KMS-11 (cell line): ENCODE results near the gene LSM14B.

Source experiments
- H2AFZ ChIP-seq: fragments of 200-600 bp; sonication (generic); 2 replicates; pipeline ENCODE4 v1.6.1; 2016; ENCODE audit warnings: antibody characterized with exemption, mixed run types, low read depth
- H3K27ac ChIP-seq: fragments of 200-600 bp; sonication (generic); 2 replicates; pipeline ENCODE4 v1.6.1; 2016; ENCODE audit warnings: mild to moderate bottlenecking, mixed run types
- H3K27me3 ChIP-seq: fragments of 200-600 bp; sonication (generic); 2 replicates; pipeline ENCODE4 v1.6.1; 2017; ENCODE audit warnings: mild to moderate bottlenecking, low read depth, mixed run types, moderate library complexity; ENCODE audit not compliant: insufficient read depth
- H3K36me3 ChIP-seq: fragments of 200-600 bp; sonication (generic); 2 replicates; pipeline ENCODE4 v1.6.1; 2017; ENCODE audit warnings: mild to moderate bottlenecking, mixed run types; ENCODE audit not compliant: insufficient read depth
- H3K4me1 ChIP-seq: fragments of 200-600 bp; sonication (generic); 2 replicates; pipeline ENCODE4 v1.6.1; 2016; ENCODE audit warnings: mild to moderate bottlenecking, low read depth, mixed run types; ENCODE audit not compliant: poor library complexity, severe bottlenecking
- H3K4me2 ChIP-seq: fragments of 200-600 bp; sonication (generic); 2 replicates; pipeline ENCODE4 v1.7.0; 2016; ENCODE audit warnings: mild to moderate bottlenecking, mixed run types
- H3K4me3 ChIP-seq: fragments of 200-600 bp; sonication (generic); IDR thresholded peaks from 2 replicates; pipeline ENCODE4 v1.6.1; 2017; ENCODE audit warnings: low read depth, low read length, mixed read lengths; ENCODE audit not compliant: insufficient read depth
- H3K79me2 ChIP-seq: fragments of 200-600 bp; sonication (generic); 2 replicates; pipeline ENCODE4 v1.6.1; 2016; ENCODE audit warnings: low read depth, mixed run types; ENCODE audit not compliant: insufficient read depth
- H3K9ac ChIP-seq: fragments of 200-600 bp; sonication (generic); 2 replicates; pipeline ENCODE4 v1.6.1; 2016; ENCODE audit warnings: mild to moderate bottlenecking, mixed run types
- H4K20me1 ChIP-seq: fragments of 200-600 bp; sonication (generic); 2 replicates; pipeline ENCODE4 v1.6.1; 2016; ENCODE audit warnings: mild to moderate bottlenecking, mixed run types; ENCODE audit not compliant: insufficient read depth
- CTCF ChIP-seq: fragments of 200-600 bp; sonication (generic); conservative IDR thresholded peaks from 2 replicates; pipeline ENCODE4 v1.6.1; 2017; ENCODE audit warnings: low read depth, mild to moderate bottlenecking, antibody characterized with exemption, low read length, moderate library complexity, mixed read lengths

LSM14B gene

DNA sequence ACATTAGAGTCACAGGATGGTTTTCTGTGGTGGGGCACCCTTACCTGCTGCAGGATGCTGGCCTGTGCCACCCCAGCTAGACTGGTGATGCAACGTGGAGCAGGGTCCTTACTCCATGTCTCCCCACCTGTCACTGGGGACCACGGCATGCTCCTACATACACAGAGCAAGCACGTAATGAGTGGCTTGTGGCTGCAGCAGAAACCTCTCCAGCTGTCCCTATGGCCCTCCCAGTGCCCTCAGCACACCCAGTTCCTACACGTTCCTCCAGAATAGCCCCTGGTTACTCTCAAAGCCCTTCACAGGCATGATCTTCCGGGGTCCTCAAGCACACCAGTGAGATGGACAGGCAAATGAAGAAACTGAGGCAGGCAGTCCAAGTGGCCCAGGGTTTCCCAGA lies 3.2 kb upstream of the LSM14B start:
- peaks cover 9% of the 10 kb centered on the region for H3K4me1 ChIP-seq
- H3K4me2 ChIP-seq: no peak overlapping the region
- 0 out of 2 replicates have a peak, but pooled peaks cover 5% of the 10 kb centered on the region for H4K20me1 ChIP-seq
- no peak for TF ChIP-seq CTCF
- H3K36me3 ChIP-seq: no peaks in the 10 kb centered on the region
- H3K27ac ChIP-seq: no peak overlapping the region
- no peak overlapping the region for H3K9ac ChIP-seq
- H2AFZ ChIP-seq: no peak overlapping the region
- peaks cover 60% of the 10 kb centered on the region; the same call in 1 of the 2 replicates for H3K27me3 ChIP-seq
- no peak overlapping the region for H3K4me3 ChIP-seq
- H3K79me2 ChIP-seq: peaks cover 12% of the 10 kb centered on the region

DNA sequence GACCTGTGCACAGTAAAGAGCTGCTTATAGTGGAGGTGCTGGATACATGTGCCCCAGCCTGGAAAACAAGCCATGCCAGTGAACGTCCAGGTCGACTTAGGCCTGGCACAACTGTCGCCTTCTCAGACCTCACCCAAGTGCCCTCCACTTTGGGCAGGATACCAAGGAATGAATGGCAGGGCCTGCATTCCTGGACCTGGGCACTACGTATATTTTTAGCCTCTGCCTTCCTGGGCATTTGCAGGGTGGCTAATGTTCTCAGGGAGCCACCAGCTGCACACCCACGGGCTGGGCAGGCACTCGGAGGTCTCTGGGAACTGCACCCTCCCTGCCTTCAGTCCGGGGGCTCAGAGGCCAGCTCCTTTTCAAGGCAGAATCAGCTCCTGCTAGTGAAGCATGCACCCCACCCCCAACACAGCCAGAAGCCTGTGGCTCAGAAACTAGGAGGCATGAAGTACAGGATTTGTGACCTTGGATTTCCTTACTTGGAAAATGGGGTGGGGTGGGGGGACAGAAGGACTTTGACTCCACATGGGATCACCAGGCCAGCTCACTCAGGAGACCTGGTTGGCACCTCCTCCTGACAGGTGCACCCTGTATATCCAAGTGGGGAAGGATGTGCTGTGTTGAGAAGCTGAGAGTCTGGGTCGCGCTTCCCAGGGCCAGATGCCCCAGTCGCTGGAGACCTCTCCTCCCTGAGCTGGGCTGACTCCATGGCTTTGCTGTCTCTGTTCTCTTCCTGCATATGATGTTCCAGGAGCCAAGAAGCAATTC lies 2.5 kb upstream of the LSM14B start:
- peaks cover 55% of the 10 kb centered on the region; the same call in 1 of the 2 replicates for H3K27me3 ChIP-seq
- no peak overlapping the region for H3K27ac ChIP-seq
- no peak overlapping the region for H2AFZ ChIP-seq
- H3K79me2 ChIP-seq: peaks cover 15% of the 10 kb centered on the region
- no peak overlapping the region for H3K4me2 ChIP-seq
- H3K9ac ChIP-seq: no peak overlapping the region
- peaks cover 11% of the 10 kb centered on the region for H3K4me1 ChIP-seq
- no peak for TF ChIP-seq CTCF
- no peak overlapping the region for H3K4me3 ChIP-seq
- 0 out of 2 replicates have a peak, but pooled peaks cover 5% of the 10 kb centered on the region for H4K20me1 ChIP-seq
- H3K36me3 ChIP-seq: no peaks in the 10 kb centered on the region

DNA sequence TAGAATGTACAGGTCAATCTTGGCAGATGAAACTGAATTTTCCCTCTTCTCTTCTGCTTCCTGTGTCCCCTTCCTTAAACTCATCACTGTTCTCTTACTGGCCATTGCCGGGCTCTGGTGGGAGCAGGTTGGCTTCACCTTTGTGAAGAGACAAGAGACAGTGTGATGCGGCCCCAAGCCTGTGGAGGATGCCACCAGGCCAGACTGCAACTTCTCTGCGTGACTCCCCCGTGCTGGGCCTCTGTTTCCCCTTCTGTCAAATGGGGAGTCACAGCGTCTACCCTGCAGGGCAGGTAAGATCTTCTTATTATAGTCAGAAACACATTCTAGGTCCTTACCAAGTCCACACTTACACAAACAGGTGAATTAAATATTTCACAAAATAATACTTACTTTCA lies 1.9 kb upstream of the LSM14B start:
- H3K27ac ChIP-seq: no peak overlapping the region
- H3K79me2 ChIP-seq: peaks cover 19% of the 10 kb centered on the region
- H3K9ac ChIP-seq: no peak overlapping the region
- peak overlapping the region; percentile 74; the same call in 1 of the 2 replicates for H2AFZ ChIP-seq
- H4K20me1 ChIP-seq: 0 out of 2 replicates have a peak, but pooled peaks cover 5% of the 10 kb centered on the region
- H3K4me2 ChIP-seq: no peak overlapping the region
- no peak for TF ChIP-seq CTCF
- H3K36me3 ChIP-seq: peaks cover 3% of the 10 kb centered on the region; the same call in 1 of the 2 replicates
- peaks cover 49% of the 10 kb centered on the region; the same call in 1 of the 2 replicates for H3K27me3 ChIP-seq
- H3K4me1 ChIP-seq: peaks cover 11% of the 10 kb centered on the region
- no peak overlapping the region for H3K4me3 ChIP-seq

- no peak for TF ChIP-seq CTCF
- Histone ChIP-seq H3K9ac (peak overlapping the region; percentile 59), H3K36me3 (peaks cover 6% of the 10 kb centered on the region; the same call in 1 of the 2 replicates), H2AFZ (peak overlapping the region; percentile 74), H3K4me2 (peak overlapping the region; percentile 42), H3K27me3 (peaks cover 41% of the 10 kb centered on the region; the same call in 1 of the 2 replicates), H3K4me1 (peaks cover 11% of the 10 kb centered on the region), H3K27ac (peak overlapping the region; percentile 54), H4K20me1 (0 out of 2 replicates have a peak, but pooled peaks cover 5% of the 10 kb centered on the region), H3K79me2 (peaks cover 21% of the 10 kb centered on the region), H3K4me3 (no peak overlapping the region)
Observed at GRCh38 chr20:62120990-62121775, 1.1 kb upstream of the LSM14B start.
